HepG2 (cell line): ENCODE results near the gene RABEP1. TPM values are rescaled to one million over a fixed set of nuclear protein-coding genes. Genes with fewer than 3 reads are reported as not detected.

Experiments
- ATAC-seq: fragments of 200-7000 bp; cut with Tn5 transposase; 3 replicates; pipeline ENCODE4 v1.9.1; 2020; ENCODE audit warnings: mild to moderate bottlenecking, moderate library complexity
- BruUV-seq: library from RNA; stranded (reverse); fragments of 400-500 nt; replicated peaks from 2 replicates; lab custom pipeline; 2021; lab: Mats Ljungman, UMichigan
- CTCF ChIA-PET: fragments of 300-600 bp; formaldehyde crosslinking; extraction: SDS; loops from one replicate; lab custom pipeline; 2021; ENCODE audit warnings: low total read pairs, inconsistent platforms, low intra/inter-chr PET ratio; lab: Yijun Ruan, JAX
- POLR2A ChIA-PET: fragments of 350-600 bp; sonication (Branson Sonifier 250); formaldehyde crosslinking; loops from one replicate; lab custom pipeline; 2020; ENCODE audit warnings: antibody characterized with exemption, inconsistent platforms; lab: Yijun Ruan, JAX
- DNase-seq: peaks from one replicate; pipeline ENCODE4 v3.0.0-alpha.2; 2015; ENCODE audit warnings: low spot score
- FAIRE-seq: peaks from 3 replicates; lab custom pipeline; 2011; peaks lifted over from hg19 to GRCh38; lab: Jason Lieb, UNC
- H2AFZ ChIP-seq: one replicate; pipeline ENCODE4 v1.6.1; 2011; ENCODE audit warnings: low read length, inconsistent platforms
- H3K27ac ChIP-seq: fragments of 300-600 bp; 3 replicates; pipeline ENCODE4 v1.8.0; 2011; ENCODE audit warnings: mixed run types, mild to moderate bottlenecking, mixed read lengths, low read length, inconsistent platforms; ENCODE audit not compliant: insufficient read depth; ENCODE audit errors: extremely low read length
- H3K27me3 ChIP-seq, 2 experiments: fragments of 200-600 bp in 1 of 2; 2 replicates in 1 of 2; 3 replicates in 1 of 2; pipeline versions ENCODE4 v1.6.0 to v1.8.0; 2011; ENCODE audit warnings: low read length in 2 of 2, mild to moderate bottlenecking in 2 of 2, moderate library complexity in 2 of 2, inconsistent platforms in 1 of 2; ENCODE audit not compliant: insufficient read depth in 2 of 2, control insufficient read depth in 1 of 2
- H3K36me3 ChIP-seq, 2 experiments: fragments of 200-600 bp in 1 of 2; replicated peaks in 1 of 2; 2 replicates in 1 of 2; 3 replicates in 1 of 2; pipeline versions ENCODE4 v1.5.1 to v1.8.0; 2011; ENCODE audit warnings: low read length in 2 of 2, inconsistent platforms in 1 of 2; ENCODE audit not compliant: insufficient read depth in 2 of 2, control insufficient read depth in 1 of 2
- H3K4me1 ChIP-seq: 2 replicates; pipeline ENCODE4 v1.5.1; 2012; ENCODE audit warnings: low read length, inconsistent platforms; ENCODE audit not compliant: insufficient read depth
- H3K4me2 ChIP-seq: 2 replicates; pipeline ENCODE4 v1.6.0; 2011; ENCODE audit warnings: low read depth, low read length, inconsistent platforms
- H3K4me3 ChIP-seq, 3 experiments: fragments of 200-600 bp in 1 of 3; sonication (generic), shearing (Covaris generic) in 1 of 3; replicated peaks in 1 of 3; 2 replicates each; pipeline ENCODE4 v1.5.1; 2011 to 2016; ENCODE audit warnings: low read length in 3 of 3, inconsistent platforms in 2 of 3, low read depth in 2 of 3, mild to moderate bottlenecking in 2 of 3, control low read depth in 1 of 3, mixed read lengths in 1 of 3; ENCODE audit not compliant: insufficient read depth in 1 of 3
- H3K79me2 ChIP-seq: one replicate; pipeline ENCODE4 v1.6.1; 2011; ENCODE audit warnings: low read length, inconsistent platforms; ENCODE audit not compliant: insufficient read depth
- H3K9ac ChIP-seq: 2 replicates; pipeline ENCODE4 v1.6.0; 2011; ENCODE audit warnings: mild to moderate bottlenecking, low read depth, low read length, inconsistent platforms; ENCODE audit not compliant: insufficient read depth
- H3K9me3 ChIP-seq: 2 replicates; pipeline ENCODE4 v1.5.1; 2012; ENCODE audit warnings: mild to moderate bottlenecking, low read length
- H4K20me1 ChIP-seq: 2 replicates; pipeline ENCODE4 v1.6.0; 2011; ENCODE audit warnings: inconsistent platforms, mild to moderate bottlenecking, low read length, moderate library complexity; ENCODE audit not compliant: insufficient read depth
- DRAP1 ChIP-seq: IDR thresholded peaks from 2 replicates; pipeline ENCODE4 v1.6.1; 2016; ENCODE audit warnings: missing genetic modification reagents, missing compliant biosample characterization
- EHMT2 ChIP-seq: fragments of 200-600 bp; sonication (generic); IDR thresholded peaks from 2 replicates; pipeline ENCODE4 v1.7.0; 2017; ENCODE audit warnings: antibody characterized with exemption, low read depth, low read length, borderline replicate concordance
- GLI4 ChIP-seq: sonication (generic); formaldehyde crosslinking; IDR thresholded peaks from 2 replicates; pipeline ENCODE4 v1.5.1; 2020; ENCODE audit warnings: missing genetic modification reagents, mild to moderate bottlenecking, moderate library complexity, borderline replicate concordance
- HNF4G ChIP-seq, 2 experiments: sonication (generic) in 1 of 2; formaldehyde crosslinking in 1 of 2; IDR thresholded peaks; 2 replicates each; pipeline versions ENCODE4 v1.4.0 to v1.6.1; 2011 to 2020; ENCODE audit warnings: borderline replicate concordance in 2 of 2, low read depth in 2 of 2, mild to moderate bottlenecking in 2 of 2, low read length in 1 of 2, missing genetic modification reagents in 1 of 2, moderate library complexity in 1 of 2
- HOXA7 ChIP-seq: sonication (generic); formaldehyde crosslinking; IDR thresholded peaks from 2 replicates; pipeline ENCODE4 v1.8.1; 2022; ENCODE audit warnings: mild to moderate bottlenecking, missing genetic modification reagents, moderate library complexity
- KAT8 ChIP-seq: IDR thresholded peaks from 2 replicates; pipeline ENCODE4 v1.6.1; 2016; ENCODE audit warnings: missing genetic modification reagents, missing compliant biosample characterization
- MIER2 ChIP-seq: IDR thresholded peaks from 2 replicates; pipeline ENCODE4 v1.6.1; 2016; ENCODE audit warnings: missing biosample characterization, missing genetic modification reagents
- NFRKB ChIP-seq: fragments of 450-650 bp; IDR thresholded peaks from 2 replicates; pipeline ENCODE4 v1.6.1; 2017
- SOX5 ChIP-seq: IDR thresholded peaks from 2 replicates; pipeline ENCODE4 v1.6.1; 2016; ENCODE audit warnings: borderline replicate concordance
- STAT6 ChIP-seq: sonication (generic); formaldehyde crosslinking; IDR thresholded peaks from 2 replicates; pipeline ENCODE4 v1.4.0; 2020; ENCODE audit warnings: missing genetic modification reagents, mild to moderate bottlenecking, borderline replicate concordance
- TBL1XR1 ChIP-seq: fragments of 150-350 bp; IDR thresholded peaks from 2 replicates; pipeline ENCODE4 v1.6.1; 2014; ENCODE audit warnings: borderline replicate concordance, low read length; ENCODE audit not compliant: partially characterized antibody
- ZEB1 ChIP-seq: IDR thresholded peaks from 2 replicates; pipeline ENCODE4 v1.6.1; 2012; ENCODE audit warnings: mild to moderate bottlenecking, low read depth, inconsistent platforms; ENCODE audit not compliant: insufficient replicate concordance
- ZMYM2 ChIP-seq: sonication (generic); formaldehyde crosslinking; IDR thresholded peaks from 2 replicates; pipeline ENCODE4 v1.8.0; 2022; ENCODE audit warnings: mild to moderate bottlenecking, missing genetic modification reagents
- ZNF562 ChIP-seq: sonication (generic); formaldehyde crosslinking; IDR thresholded peaks from 2 replicates; pipeline ENCODE4 v1.8.0; 2022; ENCODE audit warnings: missing genetic modification reagents, borderline replicate concordance
- ZNF672 ChIP-seq: sonication (generic); formaldehyde crosslinking; IDR thresholded peaks from 2 replicates; pipeline ENCODE4 v1.8.1; 2022; ENCODE audit warnings: missing genetic modification reagents
- ZNF746 ChIP-seq: sonication (generic); formaldehyde crosslinking; IDR thresholded peaks from 2 replicates; pipeline ENCODE4 v1.8.0; 2022; ENCODE audit warnings: mild to moderate bottlenecking, missing genetic modification reagents
- ZSCAN12 ChIP-seq: sonication (generic); formaldehyde crosslinking; IDR thresholded peaks from 2 replicates; pipeline ENCODE4 v1.9.0; 2021; ENCODE audit warnings: mild to moderate bottlenecking, missing genetic modification reagents
- WGBS: methylation state at CpG from one replicate; pipeline ENCODE4 v1.1.6; 2017; ENCODE audit warnings: low lambda C conversion rate; 5-methylcytosine and 5-hydroxymethylcytosine counted together
- in situ Hi-C: cut with HindIII; loops from 2 replicates; pipeline ENCODE4 v1.10.0; 2017; ENCODE audit warnings: low pct_unique_long_range_greater_than_20kb; ENCODE audit not compliant: extremely low pct_ligation_motif_present
- intact Hi-C: fragments of 100-400 bp; cut with micrococcal nuclease; formaldehyde crosslinking; loops from one replicate; pipeline ENCODE4 v1.10.0; 2022; ENCODE audit not compliant: unreplicated experiment
- polyA plus RNA-seq, 8 experiments: library from polyadenylated mRNA; depleted of rRNA in 3 of 8; stranded (reverse) in 7 of 8; unstranded in 1 of 8; fragments of >200 nt; fragmentation: Illumina TruSeq in 4 of 8; extraction: Trizol in 4 of 8; gene quantifications; 2 replicates each; pipeline versions ENCODE4 v1.2.1 to v1.2.3, GENCODE V29; 2011 to 2016; ENCODE audit warnings: low read depth in 4 of 8, missing spikeins in 1 of 8, mixed read lengths in 1 of 8; ENCODE audit not compliant: insufficient read depth in 1 of 8
- total RNA-seq, 5 experiments: library from RNA; depleted of rRNA; stranded (reverse); fragments of >200 nt; fragmentation: Illumina TruSeq; extraction: Trizol; gene quantifications; 2 replicates each; pipeline ENCODE4 v1.2.3, GENCODE V29; 2016; ENCODE audit warnings: low read depth in 1 of 5

Gene RABEP1
- total and polyA plus RNA-seq, 2 of the 13 experiments (the other 11 are each of a cell fraction or from before 2014, with no cell fraction given), result 13.7 to 41.5 TPM

GRCh38 chr17:5299383-5299782 lies 17.3 kb downstream of the RABEP1 start:
- no peaks in the 10 kb centered on the region for H3K27me3 ChIP-seq
- BruUV-seq, result no TSS peak
- no peak overlapping the region for H3K4me2 ChIP-seq
- no peak overlapping the region for H3K4me3 ChIP-seq
- no peak for FAIRE-seq
- ATAC-seq, result no peak
- H3K79me2 ChIP-seq, result peaks cover 50% of the 10 kb centered on the region
- no peak overlapping the region for H3K27ac ChIP-seq
- WGBS, result 97% methylated on average over 4 of the region's 4 CpGs
- H3K9me3 ChIP-seq, result no peaks in the 10 kb centered on the region
- ChIA-PET CTCF (no interaction called here), POLR2A (no interaction called here)
- H2AFZ ChIP-seq, result no peak overlapping the region
- no peak overlapping the region for H3K9ac ChIP-seq
- TF ChIP-seq ZMYM2 (CRISPR knock-in tag) (no peak), ZNF672 (CRISPR knock-in tag) (no peak), ZNF562 (CRISPR knock-in tag) (no peak), DRAP1 (CRISPR knock-in tag) (no peak), STAT6 (no peak), HOXA7 (no peak), TBL1XR1 (no peak), KAT8 (CRISPR knock-in tag) (no peak), ZSCAN12 (CRISPR knock-in tag) (no peak), SOX5 (CRISPR knock-in tag) (no peak), GLI4 (no peak), NFRKB (no peak), ZEB1 (no peak), EHMT2 (no peak), ZNF746 (CRISPR knock-in tag) (no peak), HNF4G (IDR thresholded peaks at IDR 0.05; ENCODE audit: borderline replicate concordance, low read depth, low read length) (no peak), HNF4G (CRISPR knock-in tag; IDR thresholded peaks at IDR 0.05; ENCODE audit: borderline replicate concordance, low read depth) (no peak), MIER2 (CRISPR knock-in tag) (no peak)
- no peaks in the 10 kb centered on the region for H3K4me1 ChIP-seq
- DNase-seq, result no peak
- intact Hi-C loops, result no loop called here
- no peaks in the 10 kb centered on the region for H4K20me1 ChIP-seq
- in situ Hi-C loops, result no loop called here
- peaks cover 0 to 6% of the 10 kb centered on the region in 2 experiments; a peak in 4 of 5 replicates for H3K36me3 ChIP-seq
